H1 (cell line): ENCODE results near the gene USP54. TPM values are rescaled to one million over a fixed set of nuclear protein-coding genes. Genes with fewer than 3 reads are reported as not detected.

Experiments used
- polyA plus RNA-seq, 7 experiments: library from polyadenylated mRNA; depleted of rRNA in 3 of 7; stranded (reverse) in 5 of 7; unstranded in 2 of 7; fragments of >200 nt in 5 of 7; fragments of 200-250 nt in 2 of 7; gene quantifications; 1 replicate in 5 of 7; 2 replicates in 1 of 7; 4 replicates in 1 of 7; pipeline versions ENCODE4 v1.2.1 to v1.2.3, GENCODE V29; 2011 to 2013; ENCODE audit warnings: missing spikeins in 2 of 7, mixed read lengths in 2 of 7
- total RNA-seq: library from RNA; stranded (reverse); fragmentation: NEBNext Ultra II Directional; extraction: Animal tissue kit (Norgen Biotek cat#: 25700); gene quantifications from 2 replicates; pipeline ENCODE4 v1.2.1, GENCODE V29; 2021
- TF ChIP-seq, protein P1 (sequence below): IDR thresholded peaks from 2 replicates; pipeline ENCODE4 v1.6.1; 2012; ENCODE audit warnings: low read length, inconsistent platforms

Gene USP54
- total and polyA plus RNA-seq, 2 of the 8 experiments (the other 6 are each of a cell fraction or from before 2014, with no cell fraction given), result 46.2 to 65.6 TPM

DNA sequence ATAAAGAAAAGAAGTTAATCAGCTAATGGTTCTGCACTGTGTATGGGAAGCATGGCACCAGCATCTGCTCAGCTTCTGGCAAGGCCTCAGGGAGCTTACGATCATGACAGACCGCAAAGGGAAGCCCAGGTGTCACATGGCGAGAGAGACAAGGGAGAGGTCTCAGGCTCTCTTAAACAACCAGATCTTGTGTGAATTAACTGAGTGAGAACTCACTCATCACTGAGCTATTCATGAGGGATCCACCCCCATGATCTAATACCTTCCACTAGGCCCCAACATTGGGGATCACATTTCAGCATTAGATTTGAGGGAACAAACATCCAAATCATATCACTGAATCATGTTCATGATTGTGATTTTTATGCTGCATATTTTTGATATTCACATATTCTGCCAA is 5.8 kb downstream of the USP54 start (continued):
- TF ChIP-seq, protein P1, sequence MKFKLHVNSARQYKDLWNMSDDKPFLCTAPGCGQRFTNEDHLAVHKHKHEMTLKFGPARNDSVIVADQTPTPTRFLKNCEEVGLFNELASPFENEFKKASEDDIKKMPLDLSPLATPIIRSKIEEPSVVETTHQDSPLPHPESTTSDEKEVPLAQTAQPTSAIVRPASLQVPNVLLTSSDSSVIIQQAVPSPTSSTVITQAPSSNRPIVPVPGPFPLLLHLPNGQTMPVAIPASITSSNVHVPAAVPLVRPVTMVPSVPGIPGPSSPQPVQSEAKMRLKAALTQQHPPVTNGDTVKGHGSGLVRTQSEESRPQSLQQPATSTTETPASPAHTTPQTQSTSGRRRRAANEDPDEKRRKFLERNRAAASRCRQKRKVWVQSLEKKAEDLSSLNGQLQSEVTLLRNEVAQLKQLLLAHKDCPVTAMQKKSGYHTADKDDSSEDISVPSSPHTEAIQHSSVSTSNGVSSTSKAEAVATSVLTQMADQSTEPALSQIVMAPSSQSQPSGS, result no peak
